K562 (cell line): Measurements from ENCODE around the gene PLD1. TPM values are rescaled to one million over a fixed set of nuclear protein-coding genes. Genes with fewer than 3 reads are reported as not detected.
A peak's percentile ranks its signal among the peaks of the same experiment; 100 is the strongest.

Source experiments
- ATAC-seq: fragments of 200-7000 bp; cut with Tn5 transposase; 3 replicates; pipeline ENCODE4 v1.9.1; 2020; ENCODE audit warnings: moderate library complexity
- BruUV-seq: library from RNA; stranded (reverse); fragments of 400-500 nt; replicated peaks from 2 replicates; lab custom pipeline; 2021; lab: Mats Ljungman, UMichigan
- CTCF ChIA-PET: fragments of 300-600 bp; formaldehyde crosslinking; extraction: SDS; loops from one replicate; lab custom pipeline; 2021; ENCODE audit warnings: low intra/inter-chr PET ratio; lab: Yijun Ruan, JAX
- POLR2A ChIA-PET: fragments of 300-600, 350-650 bp; sonication (Branson Sonifier 250); formaldehyde crosslinking; extraction: SDS; loops from one replicate; lab custom pipeline; 2021; ENCODE audit warnings: antibody characterized with exemption, inconsistent platforms; lab: Yijun Ruan, JAX
- DNase-seq, 4 experiments: peaks; one replicate each; pipeline versions ENCODE4 v3.0.0 to v3.0.0-alpha.2; 2011 to 2018; ENCODE audit warnings: low spot score in 3 of 4, mixed read lengths in 3 of 4; ENCODE audit errors: extremely low read depth in 1 of 4
- FAIRE-seq: peaks from 2 replicates; lab custom pipeline; 2011; peaks lifted over from hg19 to GRCh38; lab: Jason Lieb, UNC
- H2AFZ ChIP-seq: 2 replicates; pipeline ENCODE4 v1.6.0; 2011; ENCODE audit warnings: low read depth, low read length, control low read depth, inconsistent platforms
- H3K27ac ChIP-seq: fragments of 200-600 bp; 3 replicates; pipeline ENCODE4 v1.8.0; 2011; ENCODE audit warnings: low read depth, mild to moderate bottlenecking, control low read depth, inconsistent platforms, low read length, moderate library complexity, mixed read lengths; ENCODE audit errors: extremely low read depth
- H3K27me3 ChIP-seq, 2 experiments: fragments of 300-600 bp in 1 of 2; 2 replicates in 1 of 2; 3 replicates in 1 of 2; pipeline versions ENCODE4 v1.6.0 to v1.8.0; 2011; ENCODE audit warnings: inconsistent platforms in 2 of 2, low read length in 2 of 2, mild to moderate bottlenecking in 1 of 2, mixed read lengths in 1 of 2, moderate library complexity in 1 of 2; ENCODE audit not compliant: control insufficient read depth in 2 of 2, insufficient read depth in 2 of 2
- H3K36me3 ChIP-seq: fragments of 300-600 bp; 3 replicates; pipeline ENCODE4 v1.8.0; 2011; ENCODE audit warnings: mild to moderate bottlenecking, low read length, inconsistent platforms; ENCODE audit not compliant: control insufficient read depth, insufficient read depth
- H3K4me1 ChIP-seq, 2 experiments: fragments of 200-600 bp in 1 of 2; replicated peaks in 1 of 2; 2 replicates in 1 of 2; 3 replicates in 1 of 2; pipeline versions ENCODE4 v1.5.1 to v1.8.0; 2011; ENCODE audit warnings: inconsistent platforms in 2 of 2, low read length in 2 of 2, mild to moderate bottlenecking in 1 of 2, mixed read lengths in 1 of 2, moderate library complexity in 1 of 2; ENCODE audit not compliant: control insufficient read depth in 2 of 2, insufficient read depth in 2 of 2
- H3K4me2 ChIP-seq: 2 replicates; pipeline ENCODE4 v1.6.1; 2011; ENCODE audit warnings: low read length, control low read depth, inconsistent platforms, mixed read lengths; ENCODE audit not compliant: insufficient read depth
- H3K4me3 ChIP-seq: fragments of 200-600 bp; sonication (generic), shearing (Covaris generic); 2 replicates; pipeline ENCODE4 v1.5.1; 2016; ENCODE audit warnings: control low read depth, inconsistent platforms
- H3K79me2 ChIP-seq: fragments of 200-600 bp; 3 replicates; pipeline ENCODE4 v1.8.0; 2011; ENCODE audit warnings: low read length, inconsistent platforms; ENCODE audit not compliant: control insufficient read depth, insufficient read depth
- H3K9ac ChIP-seq, 2 experiments: 2 replicates each; pipeline versions ENCODE4 v1.6.0 to v1.6.1; 2011; ENCODE audit warnings: low read depth in 2 of 2, low read length in 2 of 2, control low read depth in 1 of 2, inconsistent platforms in 1 of 2, mild to moderate bottlenecking in 1 of 2, mixed read lengths in 1 of 2; ENCODE audit not compliant: insufficient read depth in 1 of 2
- H3K9me1 ChIP-seq: one replicate; pipeline ENCODE4 v1.6.0; 2011; ENCODE audit warnings: inconsistent platforms, mild to moderate bottlenecking, low read length, moderate library complexity; ENCODE audit not compliant: control insufficient read depth, insufficient read depth
- H3K9me3 ChIP-seq: replicated peaks from 2 replicates; pipeline ENCODE4 v1.5.1; 2011; ENCODE audit warnings: low read depth, low read length, inconsistent platforms; ENCODE audit not compliant: control insufficient read depth, insufficient read depth
- H4K20me1 ChIP-seq: replicated peaks from 2 replicates; pipeline ENCODE4 v1.6.1; 2011; ENCODE audit warnings: low read length, inconsistent platforms, mixed read lengths; ENCODE audit not compliant: control insufficient read depth, insufficient read depth
- ATF6 ChIP-seq: sonication (generic); formaldehyde crosslinking; IDR thresholded peaks from 2 replicates; pipeline ENCODE4 v1.4.0; 2020; ENCODE audit warnings: mild to moderate bottlenecking, missing genetic modification reagents
- BHLHE40 ChIP-seq: IDR thresholded peaks from 2 replicates; pipeline ENCODE4 v1.6.1; 2011; ENCODE audit warnings: low read length, improper control_type of control experiment
- CBFA2T2 ChIP-seq: fragments of 450-650 bp; conservative IDR thresholded peaks from 2 replicates; pipeline ENCODE4 v1.6.1; 2017; ENCODE audit warnings: mild to moderate bottlenecking
- CBFB ChIP-seq: sonication (generic); formaldehyde crosslinking; IDR thresholded peaks from 2 replicates; pipeline ENCODE4 v1.4.0; 2020; ENCODE audit warnings: mild to moderate bottlenecking, missing genetic modification reagents
- DACH1 ChIP-seq: fragments of 450-650 bp; IDR thresholded peaks from 2 replicates; pipeline ENCODE4 v1.6.1; 2018; ENCODE audit not compliant: partially characterized antibody
- PRMT5 ChIP-seq: sonication (generic); formaldehyde crosslinking; IDR thresholded peaks from 2 replicates; pipeline ENCODE4 v1.5.0; 2020; ENCODE audit warnings: missing genetic modification reagents
- ZNF274 ChIP-seq: IDR thresholded peaks from 2 replicates; pipeline ENCODE4 v1.6.1; 2011; ENCODE audit warnings: low read depth, mild to moderate bottlenecking, low read length, moderate library complexity, borderline replicate concordance
- ZNF324 ChIP-seq: fragments of 250-450 bp; sonication (Bioruptor Pico); IDR thresholded peaks from 2 replicates; pipeline ENCODE4 v1.4.0; 2020; ENCODE audit warnings: mild to moderate bottlenecking
- ZNF407 ChIP-seq: fragments of 450-650 bp; IDR thresholded peaks from 2 replicates; pipeline ENCODE4 v1.6.1; 2016; ENCODE audit warnings: low read depth
- ZNF41 ChIP-seq: fragments of 250-450 bp; sonication (Bioruptor Pico); conservative IDR thresholded peaks from 2 replicates; pipeline ENCODE4 v1.4.0; 2020; ENCODE audit warnings: mild to moderate bottlenecking
- WGBS: fragments of 100-300 bp; shearing (Covaris generic); methylation state at CpG from one replicate; pipeline ENCODE4 v1.1.6; 2016; ENCODE audit warnings: low coverage, mixed read lengths; ENCODE audit not compliant: insufficient coverage; ENCODE audit errors: missing lambda C conversion rate; 5-methylcytosine and 5-hydroxymethylcytosine counted together
- in situ Hi-C: fragments of 300-500 bp; cut with MboI; formaldehyde crosslinking; loops from 4 replicates; pipeline ENCODE4 v1.15.0; 2018; ENCODE audit warnings: inconsistent platforms, mixed read lengths
- intact Hi-C: fragments of 100-400 bp; cut with micrococcal nuclease; formaldehyde crosslinking; loops from 2 replicates; pipeline ENCODE4 v1.14.2; 2022
- polyA plus RNA-seq, 8 experiments: library from polyadenylated mRNA; depleted of rRNA in 4 of 8; stranded (reverse) in 5 of 8; unstranded in 3 of 8; fragments of >200 nt; fragmentation: Nextera tagmentation in 2 of 8; fragmentation: Illumina TruSeq in 1 of 8; extraction: Ambion mirVana in 2 of 8; extraction: Trizol in 1 of 8; gene quantifications; 2 replicates each; pipeline versions ENCODE4 v1.2.1 to v1.2.3, GENCODE V29; 2011 to 2014; ENCODE audit warnings: inconsistent platforms in 1 of 8, missing spikeins in 1 of 8
- total RNA-seq, 7 experiments: library from RNA; depleted of rRNA in 6 of 7; stranded (reverse); fragments of >200 nt in 6 of 7; fragmentation: Illumina TruSeq in 2 of 7; extraction: Trizol in 2 of 7; gene quantifications; 2 replicates each; pipeline versions ENCODE4 v1.2.1 to v1.2.3, GENCODE V29; 2011 to 2021; ENCODE audit warnings: low replicate concordance in 1 of 7

PLD1 gene
- total and polyA plus RNA-seq, 9 of the 15 experiments (the other 6 are each of a cell fraction or from before 2014, with no cell fraction given): 8.4 to 26.1 (median 18.6) TPM

DNA sequence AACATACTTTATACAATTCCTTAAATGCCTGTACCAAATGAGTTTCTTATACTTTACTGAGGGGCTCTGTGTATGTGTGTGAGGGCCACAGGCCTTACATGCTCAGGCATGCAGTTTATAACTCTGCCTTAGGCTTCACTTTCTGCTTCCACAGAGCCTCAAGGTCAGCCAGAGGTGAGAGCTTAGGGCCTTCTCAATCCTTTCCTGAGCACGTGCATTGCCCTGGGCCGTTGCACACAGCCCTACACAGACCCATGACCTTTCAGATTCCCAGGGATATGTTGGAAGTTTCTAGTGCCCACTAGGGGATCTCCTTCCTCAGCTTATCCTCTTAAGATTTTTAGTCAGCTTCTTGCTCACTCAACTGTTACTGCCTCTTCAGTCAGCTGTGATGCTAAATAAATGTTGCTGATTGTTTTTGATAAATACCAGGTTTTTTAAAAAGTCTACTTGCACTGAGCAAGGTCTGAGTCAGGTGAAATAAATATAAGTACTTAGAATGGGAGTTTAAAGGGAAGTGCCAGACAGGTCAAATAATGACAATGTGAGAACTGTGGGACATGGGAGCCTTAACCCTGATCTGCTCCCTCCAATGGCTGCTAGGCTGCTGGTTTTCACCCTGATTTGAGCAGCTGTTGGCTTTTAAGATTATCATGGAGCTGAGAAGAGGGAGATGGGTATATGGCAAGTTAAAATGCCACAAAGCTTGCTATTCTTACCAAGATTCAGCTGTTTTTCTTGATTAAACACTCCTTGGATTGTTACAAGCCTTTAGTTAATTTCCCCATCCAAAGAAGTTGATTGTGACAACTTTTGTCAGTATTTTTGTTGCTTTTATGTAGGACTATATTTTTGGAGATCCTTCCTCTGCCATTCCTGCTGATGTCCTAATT is 169.5 kb downstream of the PLD1 start (continued):
- TF ChIP-seq DACH1 (no peak), BHLHE40 (peak; percentile 72)

GRCh38 chr3:171636666-171637065 is 173.6 kb downstream of the PLD1 start:
- peaks cover 4% of the 10 kb centered on the region; the same call in 1 of the 3 replicates for H3K36me3 ChIP-seq
- DNase-seq (no peak), ATAC-seq (no peak), FAIRE-seq (no peak)
- in situ Hi-C loops: no loop called here
- no peaks in the 10 kb centered on the region for H3K9me3 ChIP-seq
- ChIA-PET CTCF (no interaction called here), POLR2A (no interaction called here)
- H3K9me1 ChIP-seq: no peaks in the 10 kb centered on the region
- H3K9ac ChIP-seq: no peak overlapping the region
- H4K20me1 ChIP-seq: no peaks in the 10 kb centered on the region
- no peaks in the 10 kb centered on the region for H3K4me1 ChIP-seq
- H3K27ac ChIP-seq: no peak overlapping the region
- intact Hi-C loops: no loop called here
- no peak overlapping the region for H2AFZ ChIP-seq
- no peaks in the 10 kb centered on the region for H3K27me3 ChIP-seq
- no TSS peak for BruUV-seq
- no peaks in the 10 kb centered on the region for H3K79me2 ChIP-seq
- WGBS: 58% methylated on average over 1 of the region's 1 CpG
- no peak overlapping the region for H3K4me3 ChIP-seq
- H3K4me2 ChIP-seq: no peak overlapping the region
- TF ChIP-seq CBFA2T2 (no peak), CBFB (CRISPR knock-in tag) (no peak), ZNF407 (no peak), ZNF41 (CRISPR knock-in tag) (no peak), ATF6 (CRISPR knock-in tag) (no peak), ZNF274 (no peak), PRMT5 (CRISPR knock-in tag) (no peak), ZNF324 (CRISPR knock-in tag) (no peak)
